Erythroblast (primary cell): ENCODE results near the gene CFTR.

Experiments
- GATA1 ChIP-seq: IDR thresholded peaks from 2 replicates; pipeline ENCODE4 v1.6.1; 2011; ENCODE audit warnings: low read depth, mild to moderate bottlenecking, control low read depth, low read length, moderate library complexity
- POLR2A ChIP-seq: IDR thresholded peaks from 2 replicates; pipeline ENCODE4 v1.6.1; 2011; ENCODE audit warnings: mild to moderate bottlenecking, low read length

DNA sequence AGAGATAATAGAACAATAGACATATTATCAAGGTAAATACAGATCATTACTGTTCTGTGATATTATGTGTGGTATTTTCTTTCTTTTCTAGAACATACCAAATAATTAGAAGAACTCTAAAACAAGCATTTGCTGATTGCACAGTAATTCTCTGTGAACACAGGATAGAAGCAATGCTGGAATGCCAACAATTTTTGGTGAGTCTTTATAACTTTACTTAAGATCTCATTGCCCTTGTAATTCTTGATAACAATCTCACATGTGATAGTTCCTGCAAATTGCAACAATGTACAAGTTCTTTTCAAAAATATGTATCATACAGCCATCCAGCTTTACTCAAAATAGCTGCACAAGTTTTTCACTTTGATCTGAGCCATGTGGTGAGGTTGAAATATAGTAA is 185.5 kb downstream of the CFTR start:
- TF ChIP-seq POLR2A (no peak), GATA1 (no peak)
